ENCODE data around the gene ENAH.
"Not testable (repeated sequence)": the region's sequence is repeated elsewhere in the genome, so short reads cannot be mapped to it uniquely, and the experiment has no call there.

The ENAH gene

GRCh38 chr1:225657462-225657989 lies 4.6 kb upstream of the ENAH start:
- Histone ChIP-seq H4K20me1 (ENCODE audit: insufficient read depth, low read length) (no peaks in the 10 kb centered on the region), H3K79me2 (ENCODE audit: low read length) (no peaks in the 10 kb centered on the region), H3K9me3 (ENCODE audit: insufficient read depth, low read length) (no peaks in the 10 kb centered on the region), H3K36me3 (replicated peaks; ENCODE audit: low read depth, low read length) (no peaks in the 10 kb centered on the region), H3K4me3 (ENCODE audit: low read length) (no peak overlapping the region), H3K4me2 (ENCODE audit: low read length) (no peak overlapping the region), H3K4me1 (ENCODE audit: low read length) (peaks cover 7% of the 10 kb centered on the region), H3K27me3 (ENCODE audit: low read depth, low read length) (peaks cover 11% of the 10 kb centered on the region), H2AFZ (ENCODE audit: low read depth, low read length) (no peak overlapping the region), H3K27ac (ENCODE audit: low read length) (no peak overlapping the region), H3K9ac (ENCODE audit: low read length) (no peak overlapping the region)
- TF ChIP-seq EZH2phosphoT487 (IDR thresholded peaks at IDR 0.05; ENCODE audit: low read depth) (no peak), CTCF (IDR thresholded peaks at IDR 0.05; ENCODE audit: low read depth, low read length) (no peak)

GRCh38 chr1:225656259-225656655 lies 3.3 kb upstream of the ENAH start:
- not testable (repeated sequence) for H4K20me1 ChIP-seq (ENCODE audit: insufficient read depth, low read length); H3K36me3 ChIP-seq (replicated peaks; ENCODE audit: low read depth, low read length); H3K9ac ChIP-seq (ENCODE audit: low read length); H2AFZ ChIP-seq (ENCODE audit: low read depth, low read length); H3K27ac ChIP-seq (ENCODE audit: low read length); H3K79me2 ChIP-seq (ENCODE audit: low read length); H3K4me2 ChIP-seq (ENCODE audit: low read length); H3K4me3 ChIP-seq (ENCODE audit: low read length); H3K9me3 ChIP-seq (ENCODE audit: insufficient read depth, low read length)
- Histone ChIP-seq H3K4me1 (ENCODE audit: low read length) (peaks cover 11% of the 10 kb centered on the region), H3K27me3 (ENCODE audit: low read depth, low read length) (peaks cover 11% of the 10 kb centered on the region)

GRCh38 chr1:225655509-225656258 lies 2.8 kb upstream of the ENAH start:
- Histone ChIP-seq H3K79me2 (ENCODE audit: low read length) (peaks cover 8% of the 10 kb centered on the region), H2AFZ (ENCODE audit: low read depth, low read length) (no peak overlapping the region), H3K27ac (ENCODE audit: low read length) (no peak overlapping the region), H3K4me3 (ENCODE audit: low read length) (no peak overlapping the region), H3K27me3 (ENCODE audit: low read depth, low read length) (peaks cover 11% of the 10 kb centered on the region), H3K9me3 (ENCODE audit: insufficient read depth, low read length) (no peaks in the 10 kb centered on the region), H3K4me2 (ENCODE audit: low read length) (no peak overlapping the region), H3K9ac (ENCODE audit: low read length) (no peak overlapping the region), H3K36me3 (replicated peaks; ENCODE audit: low read depth, low read length) (no peaks in the 10 kb centered on the region), H4K20me1 (ENCODE audit: insufficient read depth, low read length) (no peaks in the 10 kb centered on the region), H3K4me1 (ENCODE audit: low read length) (peaks cover 9% of the 10 kb centered on the region)
- TF ChIP-seq EZH2phosphoT487 (IDR thresholded peaks at IDR 0.05; ENCODE audit: low read depth) (no peak), CTCF (IDR thresholded peaks at IDR 0.05; ENCODE audit: low read depth, low read length) (peak; percentile 70)

- Histone ChIP-seq H4K20me1 (ENCODE audit: insufficient read depth, low read length) (no peaks in the 10 kb centered on the region), H3K27ac (ENCODE audit: low read length) (no peak overlapping the region), H2AFZ (ENCODE audit: low read depth, low read length) (no peak overlapping the region), H3K4me3 (ENCODE audit: low read length) (no peak overlapping the region), H3K4me2 (ENCODE audit: low read length) (no peak overlapping the region), H3K79me2 (ENCODE audit: low read length) (peaks cover 8% of the 10 kb centered on the region), H3K9ac (ENCODE audit: low read length) (no peak overlapping the region), H3K36me3 (replicated peaks; ENCODE audit: low read depth, low read length) (no peaks in the 10 kb centered on the region), H3K4me1 (ENCODE audit: low read length) (peaks cover 4% of the 10 kb centered on the region; the same call in 1 of the 2 replicates), H3K27me3 (ENCODE audit: low read depth, low read length) (peaks cover 11% of the 10 kb centered on the region), H3K9me3 (ENCODE audit: insufficient read depth, low read length) (no peaks in the 10 kb centered on the region)
- no peak for TF ChIP-seq EZH2phosphoT487 (IDR thresholded peaks at IDR 0.05; ENCODE audit: low read depth)
- no peak for TF ChIP-seq CTCF (IDR thresholded peaks at IDR 0.05; ENCODE audit: low read depth, low read length)
Observed at GRCh38 chr1:225654688-225655508, 2.0 kb upstream of the ENAH start.
